ENCODE data around the gene MAP7D2.

MAP7D2 gene

GRCh38 chrX:20112022-20112774 lies 4.5 kb downstream of the MAP7D2 start:
- DNase-seq (ENCODE audit: low spot score) = no peak

- no peak for DNase-seq (ENCODE audit: low spot score)
These were observed 5.4 kb downstream of the MAP7D2 start for GRCh38 chrX:20111271-20111670.

GRCh38 chrX:20101934-20102581 lies 14.6 kb downstream of the MAP7D2 start:
- no peak for DNase-seq (ENCODE audit: low spot score)

- DNase-seq (ENCODE audit: low spot score) = no peak
These were observed 25.2 kb downstream of the MAP7D2 start for GRCh38 chrX:20091499-20091898.

- no peak for DNase-seq (ENCODE audit: low spot score)
These were observed 26.9 kb downstream of the MAP7D2 start for GRCh38 chrX:20089845-20090244.

GRCh38 chrX:20080277-20080676 lies 36.4 kb downstream of the MAP7D2 start:
- no peak for DNase-seq (ENCODE audit: low spot score)

- no peak for DNase-seq (ENCODE audit: low spot score)
These were observed 45.1 kb downstream of the MAP7D2 start for GRCh38 chrX:20071511-20072079.

- DNase-seq (ENCODE audit: low spot score) = peak; percentile 39
These were observed 48.8 kb downstream of the MAP7D2 start for GRCh38 chrX:20067709-20068561.

- peak; percentile 32 for DNase-seq (ENCODE audit: low spot score)
These were observed 49.6 kb downstream of the MAP7D2 start for GRCh38 chrX:20066968-20067708.

GRCh38 chrX:20063716-20064351 lies 52.9 kb downstream of the MAP7D2 start:
- no peak for DNase-seq (ENCODE audit: low spot score)

GRCh38 chrX:20063153-20063552 lies 53.6 kb downstream of the MAP7D2 start:
- DNase-seq (ENCODE audit: low spot score) = no peak

GRCh38 chrX:20061855-20062254 lies 54.9 kb downstream of the MAP7D2 start:
- no peak for DNase-seq (ENCODE audit: low spot score)

GRCh38 chrX:20060961-20061748 lies 55.6 kb downstream of the MAP7D2 start:
- DNase-seq (ENCODE audit: low spot score) = no peak

- DNase-seq (ENCODE audit: low spot score) = no peak
These were observed 57.1 kb downstream of the MAP7D2 start for GRCh38 chrX:20059467-20060128.

- DNase-seq (ENCODE audit: low spot score) = no peak
These were observed 59.2 kb downstream of the MAP7D2 start for GRCh38 chrX:20057479-20057878.

- DNase-seq (ENCODE audit: low spot score) = no peak
These were observed 60.0 kb downstream of the MAP7D2 start for GRCh38 chrX:20056704-20057103.

GRCh38 chrX:20053537-20053936 lies 63.2 kb downstream of the MAP7D2 start:
- no peak for DNase-seq (ENCODE audit: low spot score)

- DNase-seq (ENCODE audit: low spot score) = no peak
These were observed 69.8 kb downstream of the MAP7D2 start for GRCh38 chrX:20046864-20047263.

GRCh38 chrX:20046223-20046622 lies 70.5 kb downstream of the MAP7D2 start:
- no peak for DNase-seq (ENCODE audit: low spot score)

- DNase-seq (ENCODE audit: low spot score) = no peak
These were observed 74.5 kb downstream of the MAP7D2 start for GRCh38 chrX:20042221-20042620.

Data from LoVo (cell line).